NCI-H128 (cell line): Measurements from ENCODE around the gene NECAP2.
"Not testable (repeated sequence)": the region's sequence is repeated elsewhere in the genome, so short reads cannot be mapped to it uniquely, and the experiment has no call there.

Source experiments
- DNase-seq: peaks from one replicate; lab custom pipeline; 2025; ENCODE audit not compliant: unreplicated experiment; lab: John Stamatoyannopoulos, UW

The NECAP2 gene

DNA sequence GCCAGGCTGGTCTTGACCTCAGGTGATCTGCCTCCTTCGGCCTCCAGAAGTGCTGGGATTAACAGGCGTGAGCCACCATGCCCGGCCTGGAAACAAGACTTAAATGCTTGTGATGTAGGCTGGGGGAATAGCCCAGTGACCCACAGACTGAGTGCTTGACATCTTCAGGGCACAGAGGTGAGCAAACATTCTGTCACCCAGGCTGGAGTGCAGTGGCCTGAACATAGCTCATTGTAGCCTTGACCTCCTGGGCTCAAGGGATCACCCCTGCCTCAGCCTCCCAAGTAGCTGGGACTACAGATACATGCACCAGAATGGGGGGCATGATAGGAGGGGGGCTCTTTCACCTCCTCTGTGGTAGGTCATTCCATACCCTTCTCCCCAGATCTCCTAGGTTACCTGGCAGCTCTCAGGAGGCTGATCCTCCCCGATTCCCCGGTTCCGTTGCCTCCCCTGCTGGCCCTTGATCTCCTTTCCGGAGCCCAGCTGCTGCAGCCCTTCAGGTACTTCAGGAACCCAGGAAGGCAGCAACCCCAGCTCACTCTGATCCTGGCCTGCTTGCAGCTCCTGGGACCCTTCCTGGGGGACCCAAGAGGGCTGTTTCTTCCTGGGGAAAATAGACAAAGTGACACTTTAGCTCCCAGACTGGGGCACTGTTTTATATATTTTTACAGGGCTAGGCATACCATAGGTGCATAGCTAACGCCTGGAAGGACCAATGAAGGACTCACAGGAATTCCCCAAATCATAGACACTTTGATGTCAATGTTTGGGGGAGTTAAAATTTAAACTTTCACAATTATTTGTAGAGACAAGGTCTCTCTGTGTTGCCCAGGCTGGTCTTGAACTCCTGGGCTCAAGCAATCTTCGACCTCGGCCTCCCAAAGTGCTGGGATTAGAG lies 15.1 kb upstream of the NECAP2 start:
- DNase-seq, result no peak

DNA sequence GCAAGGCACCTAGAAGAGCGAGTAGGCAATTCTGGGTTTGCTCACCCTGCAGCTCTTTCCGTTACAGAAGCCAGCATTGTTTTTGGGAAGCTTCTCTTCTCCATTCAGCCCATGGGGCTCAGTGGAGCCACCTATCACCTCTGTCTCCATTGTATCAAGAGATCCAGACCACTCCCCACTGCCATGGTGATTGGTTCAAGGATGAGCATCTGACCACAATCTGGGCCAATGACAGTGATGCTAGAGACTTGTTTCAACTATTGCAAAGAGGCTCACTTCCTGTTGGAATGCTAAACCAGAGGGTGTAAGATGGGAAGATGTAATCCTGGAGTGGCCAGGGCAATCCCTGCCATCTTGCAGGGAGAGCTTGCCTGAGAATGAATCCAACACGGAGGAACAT lies 9.9 kb upstream of the NECAP2 start:
- no peak for DNase-seq

DNA sequence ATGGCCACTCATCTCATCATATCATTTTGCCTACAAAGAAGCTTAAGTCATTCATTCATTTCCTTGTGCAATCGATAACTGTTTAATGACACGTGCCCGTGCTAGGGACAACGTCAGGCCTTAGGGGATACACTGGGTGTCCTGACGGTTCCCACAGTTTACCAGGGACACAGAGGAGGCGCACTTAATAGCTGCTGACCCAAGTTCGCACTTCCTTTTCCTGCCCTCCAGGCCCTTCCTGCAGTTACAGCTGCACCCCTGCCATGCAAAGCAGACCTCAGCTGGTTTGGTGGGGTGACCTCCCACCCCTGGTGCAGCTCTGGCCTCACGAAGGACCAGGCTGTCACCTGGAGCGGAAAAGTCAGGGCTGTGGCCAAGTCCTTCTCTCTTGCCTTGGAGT lies 7.5 kb upstream of the NECAP2 start:
- DNase-seq, result no peak

- no peak for DNase-seq
Observed at GRCh38 chr1:16434007-16434406, 6.5 kb upstream of the NECAP2 start.

DNA sequence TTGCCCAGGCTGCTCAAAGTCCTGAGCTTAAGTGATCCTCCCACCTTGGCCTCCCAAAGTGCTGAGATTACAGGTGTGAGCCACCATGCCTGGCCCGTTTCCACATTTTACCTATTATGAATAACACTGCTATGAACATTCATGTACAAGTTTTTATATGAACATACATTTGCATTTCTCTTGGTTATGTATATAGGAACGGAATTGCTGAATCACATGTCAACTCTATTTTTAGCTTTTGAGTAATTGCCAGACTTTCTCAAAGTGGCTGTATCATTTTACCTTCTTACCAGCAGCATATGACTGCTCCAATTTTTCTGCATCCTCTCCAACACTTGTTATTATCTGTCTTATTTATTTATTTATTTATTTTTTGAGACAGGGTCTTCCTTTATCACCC lies 6.0 kb upstream of the NECAP2 start:
- DNase-seq, result no peak

DNA sequence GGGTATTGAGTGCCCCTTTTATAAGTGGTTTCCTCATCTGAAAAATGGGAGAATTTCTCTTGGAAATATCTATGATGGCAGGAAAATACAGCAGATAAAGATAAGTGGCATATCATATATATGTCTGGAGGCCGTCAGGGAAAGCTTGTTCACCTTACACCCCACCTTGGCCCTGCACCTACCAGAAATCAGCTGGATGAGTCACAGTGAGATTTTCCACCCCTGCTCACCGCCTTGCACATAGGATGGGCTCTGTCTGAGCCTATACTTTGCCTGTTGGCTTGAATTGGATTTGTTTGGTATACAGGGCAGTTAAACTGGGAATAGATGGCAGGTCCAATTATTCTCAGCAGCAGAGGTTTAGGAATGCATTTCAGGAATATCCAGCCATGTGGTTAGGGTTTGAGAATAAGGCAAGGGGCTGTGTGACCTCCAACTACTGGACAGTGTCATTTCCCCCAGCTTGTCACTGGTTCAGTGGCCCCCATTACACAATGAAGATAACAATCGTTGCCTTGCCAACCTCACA lies 3.5 kb upstream of the NECAP2 start, which contains the start of gene SPATA21:
Gene SPATA21, minus strand, starts transcription at position 479 of the 529 bp plus-strand sequence. CDS start 6,053 bp downstream, outside the sequence.
- DNase-seq, result no peak

GRCh38 chr1:16438516-16438915 lies 2.0 kb upstream of the NECAP2 start:
- DNase-seq, result no peak

DNA sequence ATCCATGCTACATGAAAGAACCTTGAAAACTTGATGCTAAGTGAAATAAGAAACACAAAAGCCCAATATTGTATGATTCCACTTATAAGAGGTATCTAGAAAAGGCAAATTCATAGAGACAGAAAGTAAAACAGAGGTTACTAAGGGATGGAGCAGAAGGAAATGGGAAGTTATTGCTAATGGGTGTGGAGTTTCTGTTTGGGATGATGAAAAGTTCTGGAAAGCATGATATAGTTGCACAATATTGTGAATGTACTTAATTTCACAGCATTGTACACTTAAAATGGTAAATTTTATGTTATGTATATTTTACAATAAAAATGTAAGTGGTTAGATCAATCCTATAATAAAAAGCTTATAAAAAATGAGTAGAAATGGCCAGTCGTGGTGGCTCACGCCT lies 1.6 kb upstream of the NECAP2 start:
- no peak for DNase-seq

- DNase-seq, result no peak
Observed at GRCh38 chr1:16440131-16440469, 424 bp upstream of the NECAP2 start.

DNA sequence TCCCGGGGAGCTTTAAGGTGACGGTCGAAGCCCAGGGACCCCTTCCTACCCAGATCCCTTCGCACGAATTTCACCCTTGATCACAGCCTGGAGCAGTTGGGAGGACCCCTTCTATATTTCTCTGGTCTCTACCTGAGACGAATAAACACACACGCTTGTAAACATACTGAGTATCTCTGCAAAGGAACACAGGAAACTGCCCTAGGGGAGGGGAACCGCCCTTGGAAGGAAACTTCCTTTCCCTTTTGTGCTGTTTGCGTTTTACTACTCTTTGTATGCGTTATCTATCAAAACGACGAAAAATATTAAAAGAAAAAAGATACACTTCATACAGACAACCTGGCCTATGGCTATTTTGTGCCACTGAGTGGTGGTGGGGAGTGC lies 750 bp downstream of the NECAP2 start:
- DNase-seq, result no peak

DNA sequence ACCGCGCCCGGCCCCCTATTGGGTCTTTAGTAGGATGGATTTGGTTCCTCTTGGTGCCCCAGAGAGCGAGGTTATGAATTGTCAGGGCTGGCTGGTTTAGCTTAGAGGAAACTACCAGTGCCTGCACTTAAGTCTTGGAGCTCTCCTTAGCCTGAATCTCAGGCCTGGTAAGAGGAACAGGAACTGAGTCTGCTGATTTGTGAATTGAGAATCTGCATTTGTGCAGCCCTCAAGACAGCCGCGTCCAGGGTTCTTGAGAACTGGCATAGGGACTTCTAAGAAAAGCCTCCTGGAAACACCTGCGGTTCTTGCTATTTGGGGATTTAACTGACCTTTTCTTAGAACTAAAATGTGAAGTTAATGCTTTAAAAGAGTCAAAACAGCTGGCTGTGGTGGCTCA lies 1.7 kb downstream of the NECAP2 start:
- DNase-seq, result no peak

DNA sequence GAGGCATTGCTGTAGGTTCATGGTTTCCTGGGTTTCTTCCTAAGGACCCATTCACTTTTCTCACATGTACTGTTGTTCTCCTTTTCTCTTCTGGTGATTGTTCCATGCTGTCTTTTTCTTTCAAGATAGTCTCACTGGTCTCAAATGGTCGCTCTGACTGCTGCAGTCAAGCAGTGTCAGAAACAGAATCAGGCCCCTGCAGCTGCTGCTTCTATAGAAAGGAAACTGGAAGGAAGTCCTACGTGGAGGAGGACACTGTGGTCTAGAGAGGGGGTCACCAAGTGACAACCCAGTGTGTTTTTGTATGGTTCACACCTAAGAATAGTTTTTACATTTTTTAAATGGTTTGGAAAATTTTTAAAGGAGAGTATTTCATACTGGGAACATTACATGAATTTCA lies 2.4 kb downstream of the NECAP2 start:
- DNase-seq, result no peak

DNA sequence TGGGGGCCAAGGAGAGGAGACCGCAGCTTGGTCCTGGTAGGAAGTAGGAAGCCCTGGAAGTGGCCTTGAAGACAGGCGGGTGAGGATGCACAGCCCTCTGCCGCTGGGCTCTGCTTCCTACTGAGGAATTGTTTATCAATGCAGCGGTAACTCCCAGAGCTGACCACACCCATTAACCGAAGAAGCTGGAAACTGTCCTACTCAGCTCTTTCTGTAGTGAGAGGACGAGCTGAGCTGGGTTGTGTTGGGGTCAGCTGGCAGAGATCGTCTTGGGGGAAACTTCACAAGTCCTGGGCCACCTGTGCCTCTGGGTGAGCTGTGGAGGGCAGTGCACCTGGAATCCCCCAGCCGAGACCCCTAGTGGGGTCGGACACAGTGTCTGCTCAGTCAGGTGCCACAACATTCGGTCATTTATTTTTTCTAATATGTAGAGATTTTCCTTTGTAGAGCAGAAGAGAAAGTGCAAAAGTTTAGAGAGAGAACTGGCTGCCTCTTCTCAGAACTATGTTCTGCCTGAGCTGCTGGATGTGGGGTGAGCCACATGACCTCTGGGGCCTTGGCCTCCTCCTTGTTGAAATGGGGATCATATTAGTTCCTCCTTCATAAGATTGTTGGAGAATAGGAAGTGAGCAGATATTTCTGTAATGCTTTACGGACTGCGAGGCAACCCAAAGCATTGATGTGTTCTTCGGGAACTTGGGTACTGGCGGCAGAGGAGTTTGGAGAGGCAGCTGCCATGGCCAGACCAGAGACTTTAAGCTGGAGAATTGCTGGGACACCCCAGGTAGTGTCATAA lies 3.6 kb downstream of the NECAP2 start:
- no peak for DNase-seq

- no peak for DNase-seq
Observed at GRCh38 chr1:16445052-16445451, 4.5 kb downstream of the NECAP2 start.

DNA sequence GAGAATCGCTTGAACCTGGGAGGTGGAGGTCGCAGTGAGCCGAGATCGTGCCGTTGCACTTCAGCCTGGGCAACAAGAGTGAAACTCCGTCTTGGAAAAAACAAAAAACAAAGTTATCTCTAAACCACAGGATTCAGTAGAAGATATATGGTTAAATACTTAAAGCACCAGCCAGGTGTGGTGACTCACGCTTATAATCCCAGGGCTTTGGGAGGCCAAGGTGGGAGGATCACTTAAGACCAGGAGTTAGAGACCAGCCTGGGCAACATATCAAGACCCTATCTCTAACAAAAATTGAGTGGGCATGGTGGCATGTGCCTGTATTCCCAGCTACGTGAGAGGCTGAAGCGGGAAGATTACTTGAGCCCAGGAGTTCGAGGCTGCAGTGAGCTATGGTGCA lies 5.6 kb downstream of the NECAP2 start:
- no peak for DNase-seq

- no peak for DNase-seq
Observed at GRCh38 chr1:16447641-16448040, 7.1 kb downstream of the NECAP2 start.

GRCh38 chr1:16449065-16449464 lies 8.5 kb downstream of the NECAP2 start:
- DNase-seq, result no peak

DNA sequence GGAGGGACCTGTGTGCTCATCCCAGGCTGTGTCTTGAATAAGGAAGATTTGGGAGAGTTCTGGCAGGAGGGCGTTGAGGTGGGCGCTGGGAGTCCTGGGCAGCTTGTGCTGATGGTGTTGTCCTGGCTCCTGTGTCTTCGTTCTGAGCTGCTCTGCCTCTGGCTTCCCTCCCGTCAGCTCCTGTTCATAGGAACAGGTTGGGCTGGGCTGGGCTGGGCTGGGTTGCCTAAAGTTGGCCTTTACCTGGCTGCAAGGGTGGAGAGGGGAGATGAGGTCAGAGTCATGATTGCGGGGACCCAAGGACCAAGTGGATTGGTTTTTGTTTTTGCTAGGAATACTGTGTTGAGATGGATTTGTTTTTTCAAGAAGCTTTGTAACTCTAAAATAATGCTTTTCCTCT lies 9.1 kb downstream of the NECAP2 start:
- no peak for DNase-seq

DNA sequence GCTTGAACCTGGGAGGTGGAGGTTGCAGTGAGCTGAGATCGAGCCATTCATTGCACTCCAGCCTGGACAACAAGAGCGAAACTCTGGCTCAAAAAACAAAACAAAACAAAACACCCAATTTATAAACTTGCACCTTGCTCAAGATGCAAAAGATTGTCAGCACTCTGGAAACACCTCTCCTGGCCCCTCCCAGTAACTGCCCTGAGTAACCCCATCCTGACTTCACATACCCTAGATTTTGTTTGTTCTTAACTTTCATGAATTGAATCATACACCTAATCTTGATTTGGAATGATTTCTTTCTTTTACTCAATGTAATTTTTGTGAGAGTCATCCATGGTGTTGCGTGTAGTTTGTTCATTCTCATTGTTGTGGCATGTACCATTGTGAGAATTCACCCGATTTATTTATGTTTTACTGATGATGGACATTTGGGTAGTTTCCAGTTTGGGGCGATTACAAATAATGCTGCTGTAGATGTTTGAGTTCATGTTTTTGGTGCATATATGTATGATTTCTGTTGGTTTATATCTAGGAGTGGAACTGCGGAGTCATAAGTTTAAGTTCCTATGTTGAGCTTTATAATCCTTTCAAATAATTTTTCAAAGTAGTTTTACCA lies 10.4 kb downstream of the NECAP2 start:
- no peak for DNase-seq

DNA sequence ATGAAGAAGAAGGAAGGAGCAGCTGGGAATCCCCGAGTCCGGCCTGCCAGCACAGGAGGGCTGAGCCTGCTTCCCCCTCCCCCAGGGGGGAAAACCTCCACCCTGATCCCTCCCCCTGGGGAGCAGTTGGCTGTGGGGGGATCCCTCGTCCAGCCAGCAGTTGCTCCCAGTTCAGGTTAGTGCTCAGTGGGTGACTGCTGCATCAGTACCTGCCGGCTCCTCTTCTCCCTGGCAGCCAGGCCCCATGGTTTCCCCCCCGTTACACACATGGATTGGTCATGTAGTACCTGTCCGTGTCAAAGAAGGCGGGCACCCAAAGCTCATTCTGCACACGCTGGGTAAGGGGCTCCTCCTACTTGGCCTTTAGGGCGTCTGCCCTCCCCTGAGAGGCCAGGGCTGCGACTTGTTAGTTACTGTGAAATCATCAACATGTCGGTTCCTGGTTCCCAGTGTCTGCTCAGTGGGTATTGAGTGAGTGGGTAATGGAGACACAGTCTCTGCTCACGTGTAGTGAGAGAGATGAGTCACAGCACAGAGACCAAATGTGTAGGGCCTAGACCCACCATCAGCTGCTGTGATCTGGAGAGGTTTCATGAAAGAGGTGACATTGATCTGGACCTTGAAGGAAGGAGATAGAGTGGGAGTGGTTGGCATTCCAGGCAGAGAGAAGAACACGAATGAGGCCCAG lies 11.5 kb downstream of the NECAP2 start:
- DNase-seq, result no peak

GRCh38 chr1:16454909-16455308 lies 14.4 kb downstream of the NECAP2 start:
- not testable (repeated sequence) for DNase-seq
